GM19372 (cell line): ENCODE data around the gene BRD7.

ENCODE experiments used
- ATAC-seq: cut with Tn5 transposase; IDR thresholded peaks from one replicate; pipeline ENCODE4 v1.9.1; 2021; ENCODE audit warnings: mild to moderate bottlenecking, low read depth, moderate library complexity; ENCODE audit not compliant: unreplicated experiment

The BRD7 gene

GRCh38 chr16:50390371-50390771, 21.6 kb upstream of the BRD7 start:
- no peak for ATAC-seq

DNA sequence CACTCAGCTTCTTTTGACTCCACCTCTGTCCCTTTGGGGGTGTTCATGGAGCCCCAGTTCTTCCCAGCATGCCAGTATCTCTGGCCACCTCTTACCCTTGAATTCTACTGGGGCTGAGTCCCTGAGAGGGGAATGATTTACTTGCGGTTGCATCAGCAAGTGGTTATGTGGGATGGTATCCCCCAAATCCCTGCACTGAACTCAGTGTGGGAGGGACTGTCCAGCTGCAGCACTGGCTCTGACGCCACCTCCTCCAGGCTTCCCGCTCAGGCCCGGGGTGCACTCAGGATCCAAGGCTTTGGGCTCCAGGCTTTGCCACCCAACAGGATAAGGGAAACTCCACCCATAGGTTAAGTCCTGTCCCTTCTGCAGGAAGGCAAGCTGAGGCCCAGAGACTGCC, 21.1 kb upstream of the BRD7 start:
- ATAC-seq, result no peak

- no peak for ATAC-seq
Measured at GRCh38 chr16:50388496-50388895, 19.7 kb upstream of the BRD7 start.

GRCh38 chr16:50386774-50387173, 18.0 kb upstream of the BRD7 start:
- no peak for ATAC-seq

DNA sequence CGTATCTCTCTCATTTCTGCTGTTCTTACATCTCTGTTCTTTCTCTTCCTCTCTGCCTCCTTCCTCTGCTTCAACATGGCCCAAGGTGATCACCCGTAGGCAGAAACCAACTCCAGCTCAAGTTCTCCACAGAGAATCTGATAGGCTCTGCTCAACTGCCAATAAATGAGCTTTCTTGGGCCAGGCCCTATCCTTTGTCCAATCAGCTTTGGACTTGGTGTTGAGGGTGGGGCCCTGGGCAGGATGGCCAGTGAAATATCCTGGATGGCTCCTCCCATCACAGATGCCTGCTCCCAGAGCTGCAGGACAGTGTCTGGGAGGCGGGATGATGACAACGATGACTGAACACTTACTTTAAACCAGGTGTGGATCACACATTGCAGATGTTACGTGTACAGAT, 17.4 kb upstream of the BRD7 start:
- no peak for ATAC-seq

DNA sequence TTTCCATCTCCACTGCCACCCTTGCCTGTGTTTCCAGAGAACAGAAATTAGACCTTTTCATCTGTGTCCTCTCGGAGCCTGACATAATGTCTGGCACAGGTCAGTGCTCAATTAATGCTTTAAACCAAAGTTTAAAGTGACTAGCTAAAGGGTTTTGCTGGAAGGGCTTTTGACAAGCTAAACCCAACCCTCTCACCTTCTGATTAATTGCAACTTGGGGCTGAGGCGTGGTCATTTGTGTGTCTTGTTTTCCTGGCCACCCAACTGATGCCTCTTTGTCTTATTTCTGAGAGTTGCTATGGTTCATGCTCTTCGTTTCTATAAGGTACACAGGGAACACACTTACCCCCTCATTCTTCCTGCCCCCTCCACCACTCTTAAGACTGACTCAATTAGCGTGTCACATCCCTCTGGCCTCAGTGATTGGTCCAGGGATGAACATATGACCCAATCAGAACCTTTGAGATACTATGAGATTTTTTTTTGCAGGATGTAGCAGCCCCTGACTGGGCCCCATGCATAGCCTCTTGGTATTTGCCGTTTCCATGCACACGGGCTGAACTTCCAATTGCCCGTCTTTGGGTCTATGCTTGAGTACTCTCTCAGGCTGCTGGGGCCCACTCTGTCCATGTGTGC, 15.8 kb upstream of the BRD7 start:
- ATAC-seq, result no peak

DNA sequence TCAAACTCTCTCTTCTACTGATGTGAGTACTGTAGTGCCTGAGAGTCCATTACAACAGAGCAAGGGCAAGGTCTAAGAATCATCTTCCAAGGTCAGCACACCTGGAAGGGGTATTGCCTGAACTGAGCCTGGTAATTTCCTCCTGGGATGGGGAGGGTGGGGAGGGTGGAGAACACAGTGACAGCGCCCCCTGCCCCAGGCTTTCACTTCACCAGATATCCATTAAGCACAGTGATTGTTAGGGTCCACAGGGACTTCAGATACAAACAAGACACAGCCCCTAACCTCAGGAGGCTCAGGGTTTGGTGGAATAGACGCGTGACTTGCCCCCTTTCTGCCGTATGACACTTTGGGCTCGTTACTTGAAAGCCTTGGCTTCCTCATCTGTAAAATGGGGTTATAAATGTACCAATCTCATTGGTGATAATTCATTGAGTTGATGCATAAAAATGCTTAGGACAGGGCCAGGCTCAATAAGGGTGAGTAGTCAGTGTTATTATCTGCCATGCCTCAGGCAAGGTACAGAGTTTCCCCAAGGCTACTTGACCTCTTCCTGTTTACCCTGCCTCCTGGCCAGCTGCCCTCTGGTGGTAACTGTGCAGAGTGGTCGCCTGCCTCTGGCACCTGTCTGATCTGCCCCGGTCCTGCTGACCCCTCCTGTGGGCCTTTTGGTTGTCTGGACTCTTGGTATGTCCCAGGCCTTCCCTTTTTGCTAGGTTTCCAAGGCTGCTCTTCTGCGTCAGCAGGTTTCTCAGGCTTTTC, 13.1 kb upstream of the BRD7 start:
- no peak for ATAC-seq

- ATAC-seq, result no peak
Measured at GRCh38 chr16:50378417-50378816, 9.6 kb upstream of the BRD7 start.

DNA sequence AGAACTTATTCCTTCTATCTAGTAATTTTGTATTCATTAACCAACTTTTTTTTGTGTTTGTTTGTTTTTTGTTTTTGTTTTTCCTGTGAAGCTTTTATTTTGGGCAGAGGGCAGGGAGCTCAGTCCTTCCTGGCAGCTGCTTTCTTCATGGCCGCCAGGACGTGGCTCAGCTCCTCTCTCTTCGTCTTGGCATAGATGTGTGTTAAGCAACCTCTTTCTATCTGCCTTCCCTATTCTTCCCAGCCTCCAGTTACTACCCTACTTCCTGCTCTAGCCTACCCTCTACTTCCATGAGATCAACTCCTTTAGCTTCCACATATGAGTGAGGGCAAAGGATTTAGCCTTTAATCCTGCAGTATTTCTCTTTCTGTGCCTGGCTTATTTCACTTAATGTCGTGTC, 8.2 kb upstream of the BRD7 start:
- ATAC-seq, result no peak

DNA sequence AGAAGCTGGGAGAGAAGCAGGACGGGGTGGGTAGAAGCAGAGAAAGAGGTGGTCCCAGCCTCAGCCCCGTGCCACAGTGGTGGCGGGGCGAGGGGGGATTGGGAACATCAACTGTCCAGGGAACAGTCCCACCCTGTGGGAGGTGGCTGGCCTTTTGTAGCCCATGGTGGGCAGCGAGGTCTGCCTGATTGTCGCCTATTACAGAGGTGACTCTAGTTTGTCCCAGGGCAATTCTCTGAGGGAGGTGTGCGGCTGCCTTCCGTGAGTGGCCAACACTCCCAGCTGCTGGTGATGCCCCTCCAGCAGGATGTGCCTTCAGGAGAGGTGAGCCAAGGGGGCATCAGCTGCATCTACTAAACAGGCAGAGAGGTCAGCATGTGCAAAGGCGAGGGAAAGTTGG, 5.0 kb upstream of the BRD7 start:
- ATAC-seq, result no peak

- ATAC-seq, result no peak
Measured at GRCh38 chr16:50373345-50373701, 4.5 kb upstream of the BRD7 start.

- ATAC-seq, result no peak
Measured at GRCh38 chr16:50372611-50373344, 4.0 kb upstream of the BRD7 start.

- ATAC-seq, result no peak
Measured at GRCh38 chr16:50371936-50372595, 3.3 kb upstream of the BRD7 start.

DNA sequence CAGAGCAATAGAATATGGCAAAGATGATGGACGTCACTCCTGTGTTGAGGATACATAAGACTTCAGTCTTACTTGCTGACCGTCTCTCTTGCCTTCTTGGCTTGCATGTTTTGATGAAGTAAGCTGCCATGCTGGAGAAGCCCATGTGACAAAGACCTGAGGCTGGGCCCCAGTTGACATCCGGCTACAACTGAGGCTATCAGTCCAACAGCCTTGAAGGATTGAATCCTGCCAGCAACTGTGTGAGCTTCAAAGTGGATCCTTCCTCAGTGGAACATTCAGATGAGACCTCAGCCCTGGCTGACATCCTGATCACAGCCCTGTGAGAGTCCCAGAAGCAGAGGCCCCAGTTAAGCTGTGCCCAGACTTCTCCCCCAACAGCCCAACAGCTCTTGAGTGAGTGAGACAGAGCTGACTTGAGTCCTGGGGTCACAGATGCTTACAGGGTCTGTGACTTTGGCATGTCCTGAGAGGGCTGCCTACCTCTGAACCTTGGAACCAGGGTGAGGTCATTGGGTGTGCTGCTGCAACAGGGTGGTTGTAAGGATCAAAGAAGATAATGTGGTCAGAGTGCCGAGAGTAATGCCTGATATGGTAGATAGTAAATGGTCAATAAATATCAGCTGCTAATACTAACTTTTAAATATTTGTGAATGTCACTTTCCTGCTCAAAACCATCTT, 2.4 kb upstream of the BRD7 start:
- ATAC-seq, result no peak

DNA sequence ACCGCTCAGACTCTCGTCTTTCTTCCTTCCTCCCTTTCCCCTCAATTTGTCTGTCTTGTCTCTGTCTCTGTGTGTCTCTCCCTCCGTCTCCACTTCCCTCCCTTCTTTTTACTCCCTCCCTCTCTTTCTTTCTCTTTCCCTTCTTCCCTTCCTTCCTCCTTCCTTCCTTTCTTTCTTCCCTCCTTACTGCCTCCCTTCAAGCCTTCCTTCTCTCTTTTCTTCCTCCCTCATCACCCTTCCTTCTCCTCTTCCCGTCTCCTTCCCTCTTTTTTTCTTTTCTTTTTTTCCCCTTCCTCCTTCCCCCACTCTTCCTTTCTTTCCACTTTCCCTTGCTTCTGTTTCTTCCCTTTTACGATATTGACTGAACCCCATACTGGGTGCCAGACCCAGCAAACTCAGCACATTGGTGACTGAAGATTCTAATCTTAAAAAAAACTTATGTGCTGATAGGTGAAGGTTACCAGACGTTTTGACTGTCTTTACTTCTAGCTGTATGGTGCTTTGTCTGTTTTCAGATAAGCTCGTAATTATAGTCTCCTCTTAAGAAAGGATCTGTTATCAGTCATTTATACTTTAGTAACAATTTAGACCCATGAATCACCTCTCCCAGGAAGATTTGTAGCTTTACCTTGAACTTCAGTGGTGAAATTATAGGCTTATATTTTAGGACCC, 481 bp upstream of the BRD7 start:
- no peak for ATAC-seq

DNA sequence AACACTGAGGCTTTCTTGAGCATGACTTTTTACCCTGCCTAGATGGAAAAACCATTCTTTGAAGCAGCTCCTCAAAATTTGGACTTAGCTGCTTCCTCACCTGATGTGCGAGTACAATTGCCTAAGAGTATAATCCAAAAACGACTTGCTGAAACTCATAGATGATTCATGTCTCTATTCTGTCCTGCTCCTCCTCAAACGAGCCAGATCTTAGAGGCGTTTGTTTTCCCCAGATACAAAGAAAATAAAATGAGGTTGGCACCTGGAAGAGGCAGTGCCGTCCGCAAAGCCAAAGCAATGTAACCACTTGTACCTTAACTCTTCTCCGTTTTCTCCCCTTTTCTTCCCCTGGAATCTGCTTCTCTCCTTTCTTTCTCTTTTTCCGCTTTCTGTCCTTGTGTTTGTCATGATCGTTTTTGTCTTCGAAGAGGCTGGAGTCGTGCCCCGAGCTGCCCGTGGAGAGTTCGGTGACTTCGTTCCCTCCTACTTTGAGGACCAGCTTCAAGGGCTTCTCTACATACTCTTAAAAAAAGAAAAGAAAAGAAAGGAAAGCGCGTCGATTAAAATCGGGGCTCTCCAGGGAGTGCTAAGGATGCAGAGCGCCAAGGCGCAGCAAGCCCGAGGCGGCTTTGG, 895 bp downstream of the BRD7 start:
- no peak for ATAC-seq

GRCh38 chr16:50365791-50366575, 2.8 kb downstream of the BRD7 start:
- ATAC-seq, result no peak

DNA sequence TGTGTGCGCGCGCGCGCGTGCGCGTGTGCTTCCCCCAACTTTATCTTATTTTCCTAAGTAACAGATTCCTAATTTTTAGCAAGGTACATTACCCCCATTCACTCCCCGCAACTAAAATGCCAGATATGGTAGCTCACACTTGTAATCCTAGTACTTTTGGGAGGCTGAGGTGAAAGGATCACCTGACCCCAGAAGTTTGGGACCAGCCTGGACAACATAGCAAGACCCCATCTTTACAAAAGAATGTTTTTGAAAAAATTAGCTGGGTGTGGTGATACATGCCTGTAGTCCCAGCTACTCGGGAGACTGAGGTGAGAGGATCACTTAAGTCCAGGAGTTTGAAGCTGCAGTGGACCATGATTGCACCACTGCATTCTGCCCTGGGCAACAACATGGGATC, 5.1 kb downstream of the BRD7 start:
- ATAC-seq, result no peak

DNA sequence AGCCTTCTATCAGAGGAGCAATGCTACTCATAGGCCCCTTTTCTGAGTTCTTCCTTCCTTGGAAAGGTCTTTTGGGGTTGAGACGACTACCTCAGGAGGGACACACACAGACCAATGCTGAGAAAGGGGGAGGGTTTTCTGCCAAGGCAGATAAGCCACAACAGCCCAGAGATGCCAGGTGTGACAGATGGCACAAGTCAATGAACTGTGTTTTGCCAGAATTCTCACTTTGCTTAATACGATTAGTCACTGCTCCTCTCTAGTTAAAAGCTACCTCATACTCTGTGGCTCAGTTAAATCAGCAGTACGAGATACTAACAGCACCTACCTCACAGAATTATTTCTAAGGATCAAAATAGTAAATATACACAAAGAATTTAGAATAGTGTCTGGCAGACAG, 8.0 kb downstream of the BRD7 start:
- no peak for ATAC-seq
